Gastrocnemius medialis (tissue), 4 donors: ENCODE data around the gene FOSL2.

Experiments used
- POLR2A ChIP-seq, 2 donors: fragments of 450-650 bp; IDR thresholded peaks; one replicate each; pipeline ENCODE4 v1.6.1; 2017; ENCODE audit warnings: antibody characterized with exemption in 2 of 2, mild to moderate bottlenecking in 2 of 2, moderate library complexity in 2 of 2
- TF ChIP-seq, protein P1 (sequence below), 5 experiments: fragments of 450-650 bp in 3 of 5; fragments of 200-600 bp in 2 of 5; sonication (generic) in 2 of 5; IDR thresholded peaks in 4 of 5; conservative IDR thresholded peaks in 1 of 5; 1 replicate in 4 of 5; 2 replicates in 1 of 5; pipeline ENCODE4 v1.5.1; 2016 to 2019; ENCODE audit warnings: antibody characterized with exemption in 5 of 5, mild to moderate bottlenecking in 3 of 5, moderate library complexity in 3 of 5

DNA sequence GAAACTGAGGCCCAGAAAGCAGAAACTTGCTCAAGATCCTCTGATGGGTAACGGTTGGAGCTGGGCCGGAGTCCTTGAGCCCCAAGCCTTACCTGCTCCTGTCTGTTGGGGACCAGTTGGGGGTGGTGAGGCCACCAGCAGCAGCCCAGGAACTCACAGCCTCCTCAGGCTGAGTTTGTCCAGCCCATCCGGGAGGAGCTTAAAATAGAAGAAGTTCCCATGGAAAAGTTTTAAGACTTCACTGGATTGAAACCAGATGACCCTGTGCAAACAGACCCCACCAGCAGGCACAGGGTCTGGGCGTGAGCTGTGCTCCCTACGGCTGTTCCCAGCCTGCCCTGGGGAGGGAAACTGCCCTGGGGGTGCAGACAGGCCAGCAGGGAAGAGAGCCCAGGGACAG, 40.6 kb upstream of the FOSL2 start:
- TF ChIP-seq, protein P1, sequence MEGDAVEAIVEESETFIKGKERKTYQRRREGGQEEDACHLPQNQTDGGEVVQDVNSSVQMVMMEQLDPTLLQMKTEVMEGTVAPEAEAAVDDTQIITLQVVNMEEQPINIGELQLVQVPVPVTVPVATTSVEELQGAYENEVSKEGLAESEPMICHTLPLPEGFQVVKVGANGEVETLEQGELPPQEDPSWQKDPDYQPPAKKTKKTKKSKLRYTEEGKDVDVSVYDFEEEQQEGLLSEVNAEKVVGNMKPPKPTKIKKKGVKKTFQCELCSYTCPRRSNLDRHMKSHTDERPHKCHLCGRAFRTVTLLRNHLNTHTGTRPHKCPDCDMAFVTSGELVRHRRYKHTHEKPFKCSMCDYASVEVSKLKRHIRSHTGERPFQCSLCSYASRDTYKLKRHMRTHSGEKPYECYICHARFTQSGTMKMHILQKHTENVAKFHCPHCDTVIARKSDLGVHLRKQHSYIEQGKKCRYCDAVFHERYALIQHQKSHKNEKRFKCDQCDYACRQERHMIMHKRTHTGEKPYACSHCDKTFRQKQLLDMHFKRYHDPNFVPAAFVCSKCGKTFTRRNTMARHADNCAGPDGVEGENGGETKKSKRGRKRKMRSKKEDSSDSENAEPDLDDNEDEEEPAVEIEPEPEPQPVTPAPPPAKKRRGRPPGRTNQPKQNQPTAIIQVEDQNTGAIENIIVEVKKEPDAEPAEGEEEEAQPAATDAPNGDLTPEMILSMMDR (IDR thresholded peaks at IDR 0.05 in 4 of 5, conservative IDR thresholded peaks at IDR 0.05 in 1 of 5) = no peak
- TF ChIP-seq POLR2A (IDR thresholded peaks at IDR 0.05) = no peak
